ENCODE data around the gene MTURN.

DNA sequence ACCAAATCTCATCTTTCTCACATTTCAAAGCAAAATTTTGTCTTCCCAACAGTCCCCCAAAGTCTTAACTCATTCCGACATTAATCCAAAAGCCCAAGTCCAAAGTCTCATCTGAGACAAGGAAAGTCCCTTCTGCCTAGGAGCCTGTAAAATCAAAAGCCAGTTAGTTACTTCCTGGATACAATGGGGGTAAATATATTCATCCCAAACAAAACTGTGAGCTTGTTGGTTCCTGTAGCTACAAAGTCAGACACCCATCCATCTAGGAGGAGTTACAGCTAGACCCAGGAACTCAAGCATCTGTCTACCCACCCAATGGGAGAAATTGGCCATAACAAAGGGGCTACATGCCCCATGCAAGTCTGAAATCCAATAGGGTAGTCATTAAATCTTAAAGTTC lies 51.9 kb downstream of the MTURN start:
- TF ChIP-seq, protein P1, sequence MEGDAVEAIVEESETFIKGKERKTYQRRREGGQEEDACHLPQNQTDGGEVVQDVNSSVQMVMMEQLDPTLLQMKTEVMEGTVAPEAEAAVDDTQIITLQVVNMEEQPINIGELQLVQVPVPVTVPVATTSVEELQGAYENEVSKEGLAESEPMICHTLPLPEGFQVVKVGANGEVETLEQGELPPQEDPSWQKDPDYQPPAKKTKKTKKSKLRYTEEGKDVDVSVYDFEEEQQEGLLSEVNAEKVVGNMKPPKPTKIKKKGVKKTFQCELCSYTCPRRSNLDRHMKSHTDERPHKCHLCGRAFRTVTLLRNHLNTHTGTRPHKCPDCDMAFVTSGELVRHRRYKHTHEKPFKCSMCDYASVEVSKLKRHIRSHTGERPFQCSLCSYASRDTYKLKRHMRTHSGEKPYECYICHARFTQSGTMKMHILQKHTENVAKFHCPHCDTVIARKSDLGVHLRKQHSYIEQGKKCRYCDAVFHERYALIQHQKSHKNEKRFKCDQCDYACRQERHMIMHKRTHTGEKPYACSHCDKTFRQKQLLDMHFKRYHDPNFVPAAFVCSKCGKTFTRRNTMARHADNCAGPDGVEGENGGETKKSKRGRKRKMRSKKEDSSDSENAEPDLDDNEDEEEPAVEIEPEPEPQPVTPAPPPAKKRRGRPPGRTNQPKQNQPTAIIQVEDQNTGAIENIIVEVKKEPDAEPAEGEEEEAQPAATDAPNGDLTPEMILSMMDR (IDR thresholded peaks at IDR 0.05; ENCODE audit: extremely low read depth in 1 of 2, insufficient read depth in 1 of 2, low read depth in 1 of 2, low read length in 2 of 2), result no peak
- TF ChIP-seq GATA2 (IDR thresholded peaks at IDR 0.05; ENCODE audit: insufficient read depth, insufficient read length, low read depth, low read length) (no peak), POLR2AphosphoS5 (IDR thresholded peaks at IDR 0.05; ENCODE audit: insufficient read depth, low read depth, low read length) (no peak)

All from endothelial cell of umbilical vein (primary cell).